Activated CD4-positive, alpha-beta T cell treated with anti-CD3 and anti-CD28 coated beads, Interleukin-2, amount 10 ng/mL, durations not matched to agents 24 days and 14 days (primary cell): ENCODE results near the gene RBMX. TPM values are rescaled to one million over a fixed set of nuclear protein-coding genes. Genes with fewer than 3 reads are reported as not detected.
A peak's percentile ranks its signal among the peaks of the same experiment; 100 is the strongest.

Experiments used
- DNase-seq: peaks from one replicate; pipeline ENCODE4 v3.0.0; 2022
- H3K27ac Mint-ChIP-seq: one replicate; pipeline ENCODE4 v1.8.0; 2022; ENCODE audit warnings: mild to moderate bottlenecking, mixed read lengths
- H3K27me3 Mint-ChIP-seq: one replicate; pipeline ENCODE4 v1.8.0; 2022; ENCODE audit warnings: mixed read lengths
- H3K36me3 Mint-ChIP-seq: one replicate; pipeline ENCODE4 v1.8.0; 2022; ENCODE audit warnings: low read depth, mild to moderate bottlenecking, mixed read lengths
- H3K4me1 Mint-ChIP-seq: one replicate; pipeline ENCODE4 v1.8.0; 2021; ENCODE audit warnings: mixed read lengths
- H3K4me3 Mint-ChIP-seq: one replicate; pipeline ENCODE4 v1.8.0; 2022; ENCODE audit warnings: mild to moderate bottlenecking, moderate library complexity, mixed read lengths
- H3K9me3 Mint-ChIP-seq: one replicate; pipeline ENCODE4 v1.8.0; 2021; ENCODE audit warnings: mixed read lengths
- intact Hi-C: fragments of 100-400 bp; cut with micrococcal nuclease; formaldehyde crosslinking; loops from one replicate; pipeline ENCODE4 v1.15.1; 2023
- total RNA-seq: library from RNA; stranded (reverse); gene quantifications from 2 replicates; pipeline ENCODE4 v1.2.3, GENCODE V29; 2022

Gene RBMX
- total RNA-seq, 1 donor from 2014 or later, result 324 TPM

- Mint-ChIP-seq H3K27me3 (no peaks in the 10 kb centered on the region), H3K4me1 (peaks cover 3% of the 10 kb centered on the region), H3K9me3 (no peaks in the 10 kb centered on the region), H3K36me3 (peaks cover 46% of the 10 kb centered on the region), H3K27ac (no peak overlapping the region), H3K4me3 (no peak overlapping the region)
- DNase-seq, result no peak
- intact Hi-C loops, result no loop called here
Observed at GRCh38 chrX:136850441-136851175, 29.9 kb downstream of the RBMX start.

GRCh38 chrX:136849395-136849794, 31.1 kb downstream of the RBMX start:
- intact Hi-C loops, result no loop called here
- no peak overlapping the region for H3K27ac Mint-ChIP-seq
- H3K9me3 Mint-ChIP-seq, result peaks cover 3% of the 10 kb centered on the region
- peaks cover 3% of the 10 kb centered on the region for H3K4me1 Mint-ChIP-seq
- H3K27me3 Mint-ChIP-seq, result no peaks in the 10 kb centered on the region
- H3K4me3 Mint-ChIP-seq, result no peak overlapping the region
- no peak for DNase-seq
- H3K36me3 Mint-ChIP-seq, result peaks cover 49% of the 10 kb centered on the region

GRCh38 chrX:136847874-136848273, 32.7 kb downstream of the RBMX start:
- Mint-ChIP-seq H3K27me3 (no peaks in the 10 kb centered on the region), H3K4me1 (peaks cover 3% of the 10 kb centered on the region), H3K36me3 (peaks cover 39% of the 10 kb centered on the region), H3K9me3 (peaks cover 3% of the 10 kb centered on the region), H3K4me3 (no peak overlapping the region), H3K27ac (peak overlapping the region; percentile 25)
- no peak for DNase-seq
- intact Hi-C loops, result no loop called here

GRCh38 chrX:136839196-136839595, 41.3 kb downstream of the RBMX start:
- H3K27me3 Mint-ChIP-seq, result no peaks in the 10 kb centered on the region
- peaks cover 2% of the 10 kb centered on the region for H3K4me1 Mint-ChIP-seq
- H3K9me3 Mint-ChIP-seq, result peaks cover 4% of the 10 kb centered on the region
- peaks cover 17% of the 10 kb centered on the region for H3K36me3 Mint-ChIP-seq
- intact Hi-C loops, result no loop called here
- no peak for DNase-seq
- no peak overlapping the region for H3K4me3 Mint-ChIP-seq
- no peak overlapping the region for H3K27ac Mint-ChIP-seq

GRCh38 chrX:136835761-136836160, 44.8 kb downstream of the RBMX start:
- H3K27ac Mint-ChIP-seq, result no peak overlapping the region
- H3K4me1 Mint-ChIP-seq, result peaks cover 2% of the 10 kb centered on the region
- peaks cover 10% of the 10 kb centered on the region for H3K36me3 Mint-ChIP-seq
- H3K9me3 Mint-ChIP-seq, result peaks cover 4% of the 10 kb centered on the region
- DNase-seq, result no peak
- intact Hi-C loops, result no loop called here
- H3K4me3 Mint-ChIP-seq, result no peak overlapping the region
- no peaks in the 10 kb centered on the region for H3K27me3 Mint-ChIP-seq

GRCh38 chrX:136829413-136829812, 51.1 kb downstream of the RBMX start:
- intact Hi-C loops, result no loop called here
- Mint-ChIP-seq H3K4me1 (no peaks in the 10 kb centered on the region), H3K36me3 (peaks cover 12% of the 10 kb centered on the region), H3K4me3 (no peak overlapping the region), H3K27me3 (no peaks in the 10 kb centered on the region), H3K9me3 (peaks cover 8% of the 10 kb centered on the region), H3K27ac (no peak overlapping the region)
- no peak for DNase-seq

GRCh38 chrX:136828830-136829229, 51.7 kb downstream of the RBMX start:
- peaks cover 8% of the 10 kb centered on the region for H3K9me3 Mint-ChIP-seq
- intact Hi-C loops, result no loop called here
- H3K4me3 Mint-ChIP-seq, result no peak overlapping the region
- H3K4me1 Mint-ChIP-seq, result no peaks in the 10 kb centered on the region
- no peak overlapping the region for H3K27ac Mint-ChIP-seq
- peaks cover 12% of the 10 kb centered on the region for H3K36me3 Mint-ChIP-seq
- no peaks in the 10 kb centered on the region for H3K27me3 Mint-ChIP-seq
- no peak for DNase-seq

- Mint-ChIP-seq H3K36me3 (peaks cover 12% of the 10 kb centered on the region), H3K27ac (no peak overlapping the region), H3K4me1 (no peaks in the 10 kb centered on the region), H3K27me3 (no peaks in the 10 kb centered on the region), H3K4me3 (no peak overlapping the region), H3K9me3 (peaks cover 8% of the 10 kb centered on the region)
- DNase-seq, result no peak
- intact Hi-C loops, result no loop called here
Observed at GRCh38 chrX:136827026-136827425, 53.5 kb downstream of the RBMX start.

- peaks cover 9% of the 10 kb centered on the region for H3K36me3 Mint-ChIP-seq
- no peaks in the 10 kb centered on the region for H3K27me3 Mint-ChIP-seq
- DNase-seq, result no peak
- H3K9me3 Mint-ChIP-seq, result peaks cover 8% of the 10 kb centered on the region
- H3K4me1 Mint-ChIP-seq, result no peaks in the 10 kb centered on the region
- H3K4me3 Mint-ChIP-seq, result no peak overlapping the region
- no peak overlapping the region for H3K27ac Mint-ChIP-seq
- intact Hi-C loops, result no loop called here
Observed at GRCh38 chrX:136825771-136826170, 54.8 kb downstream of the RBMX start.

Other genes with a start within 250 kb of the RBMX start
- gene CD40LG, start 232.6 kb downstream of the RBMX start, total RNA-seq, result 178 and 181 TPM in 2 replicates
- 37.4 and 38.0 TPM in 2 replicates for gene ARHGEF6, start 99.8 kb downstream of the RBMX start, total RNA-seq
- gene GPR101, start 153.3 kb upstream of the RBMX start, total RNA-seq, result 0.26 TPM in 1 of 2 replicates, not detected in the other